ENCODE results near the gene TMEM98.

DNA sequence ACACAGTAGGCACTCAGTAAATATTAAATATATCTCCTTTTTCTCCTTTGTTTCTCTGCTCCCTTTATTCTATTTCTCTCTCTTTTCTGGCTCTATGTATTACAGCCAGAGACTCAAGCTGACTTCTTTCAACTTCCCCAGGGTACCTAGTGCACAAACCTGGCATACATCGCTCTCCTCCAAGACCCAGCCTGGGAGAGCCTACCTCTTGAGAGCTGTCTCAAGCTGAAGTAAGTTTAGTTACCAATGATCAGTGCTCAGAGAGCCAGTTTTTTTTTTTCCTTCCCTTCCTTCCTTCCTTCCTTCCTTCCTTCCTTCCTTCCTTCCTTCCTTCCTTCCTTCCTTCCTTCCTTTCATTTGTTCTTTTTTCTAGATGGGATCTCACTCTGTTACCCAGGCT lies 19.8 kb downstream of the TMEM98 start:
- TF ChIP-seq TAF1 (IDR thresholded peaks at IDR 0.05; ENCODE audit: borderline replicate concordance, insufficient read depth, low read length) (no peak), POLR2AphosphoS5 (IDR thresholded peaks at IDR 0.05; ENCODE audit: low read depth, low read length) (no peak), REST (IDR thresholded peaks at IDR 0.05; ENCODE audit: insufficient read depth in 1 of 2, low read depth in 2 of 2, low read length in 2 of 2) (no peak)

All from PFSK-1 (cell line).